GM19328 (cell line): ENCODE measurements around the gene ACTL7A.
"Not testable (repeated sequence)": the region's sequence is repeated elsewhere in the genome, so short reads cannot be mapped to it uniquely, and the experiment has no call there.

ENCODE experiments used
- ATAC-seq: cut with Tn5 transposase; IDR thresholded peaks from one replicate; pipeline ENCODE4 v1.9.1; 2021; ENCODE audit warnings: mild to moderate bottlenecking, moderate library complexity; ENCODE audit not compliant: unreplicated experiment

ACTL7A gene, protein sequence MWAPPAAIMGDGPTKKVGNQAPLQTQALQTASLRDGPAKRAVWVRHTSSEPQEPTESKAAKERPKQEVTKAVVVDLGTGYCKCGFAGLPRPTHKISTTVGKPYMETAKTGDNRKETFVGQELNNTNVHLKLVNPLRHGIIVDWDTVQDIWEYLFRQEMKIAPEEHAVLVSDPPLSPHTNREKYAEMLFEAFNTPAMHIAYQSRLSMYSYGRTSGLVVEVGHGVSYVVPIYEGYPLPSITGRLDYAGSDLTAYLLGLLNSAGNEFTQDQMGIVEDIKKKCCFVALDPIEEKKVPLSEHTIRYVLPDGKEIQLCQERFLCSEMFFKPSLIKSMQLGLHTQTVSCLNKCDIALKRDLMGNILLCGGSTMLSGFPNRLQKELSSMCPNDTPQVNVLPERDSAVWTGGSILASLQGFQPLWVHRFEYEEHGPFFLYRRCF

DNA sequence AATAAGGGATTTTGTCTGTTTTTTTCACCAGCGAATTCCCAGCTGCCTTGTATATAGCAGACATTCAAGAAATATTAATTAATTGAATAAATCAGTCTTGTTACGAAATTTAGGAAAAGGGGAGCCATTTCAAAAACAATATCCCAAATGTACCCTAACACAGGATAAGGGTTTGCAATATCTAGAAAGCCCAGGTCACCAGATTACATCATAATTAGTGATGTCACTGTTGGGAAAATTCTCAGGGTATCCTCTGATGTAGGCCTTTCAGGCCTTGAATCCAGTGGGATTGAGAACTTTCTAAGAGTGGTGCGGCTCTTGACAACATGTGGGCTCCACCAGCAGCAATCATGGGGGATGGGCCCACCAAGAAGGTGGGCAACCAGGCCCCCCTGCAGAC, at the start of gene ACTL7A:
TSS of gene ACTL7A (plus strand) at position 270 of the 400 bp plus-strand sequence. CDS start at position 327, 57 bp downstream.
- no peak for ATAC-seq

GRCh38 chr9:108812396-108813025, 49.6 kb upstream of the ACTL7A start:
- ATAC-seq, result no peak

DNA sequence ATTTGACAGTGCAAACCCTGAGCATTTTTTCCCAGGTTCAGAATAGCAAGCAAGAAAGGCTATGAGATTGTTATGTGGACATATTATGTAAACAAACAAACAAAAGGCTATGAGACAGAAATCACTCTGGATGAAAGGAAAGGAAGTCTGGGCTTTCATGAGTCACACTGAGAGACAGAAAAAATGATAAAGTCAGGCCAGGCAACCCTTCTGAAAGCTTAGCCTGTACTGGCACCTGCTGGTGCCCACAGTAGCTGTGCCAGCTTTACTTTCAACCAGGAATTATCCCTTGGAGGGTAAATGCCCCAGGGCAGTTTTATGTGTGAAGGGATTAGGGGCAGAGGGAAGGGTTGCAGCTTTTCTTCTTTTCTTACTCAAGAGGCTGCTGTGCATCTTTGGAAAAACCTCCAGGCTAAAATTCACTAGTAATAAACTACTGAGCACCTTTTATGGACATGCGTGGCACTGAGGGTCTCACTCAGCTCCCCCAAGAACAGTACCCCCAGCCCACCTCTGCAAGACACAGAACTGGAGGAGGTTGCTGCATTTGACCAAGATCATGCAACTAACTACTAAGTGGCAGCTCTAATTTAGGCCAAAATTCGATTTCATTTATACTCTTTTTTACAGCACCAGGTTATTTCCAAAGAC, 48.0 kb upstream of the ACTL7A start:
- no peak for ATAC-seq

DNA sequence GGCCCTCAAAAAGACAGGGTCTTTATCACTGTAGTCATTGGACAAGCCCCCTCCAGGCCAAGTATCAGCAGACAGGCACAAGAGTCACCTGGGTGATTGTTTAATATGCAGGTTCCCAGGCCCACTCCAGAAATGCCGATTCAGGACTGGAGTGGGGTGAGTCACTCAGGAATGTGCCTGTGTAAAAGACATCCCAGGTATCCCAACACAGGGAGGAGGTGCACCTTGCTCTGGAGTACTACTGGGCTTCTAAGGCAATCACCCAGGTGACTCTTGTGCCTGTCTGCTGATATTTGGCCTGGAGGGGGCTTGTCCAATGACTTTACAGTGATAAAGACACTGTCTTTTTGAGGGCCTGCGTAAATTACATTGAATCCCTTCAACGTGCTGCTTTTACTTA, 46.9 kb upstream of the ACTL7A start:
- ATAC-seq, result no peak

DNA sequence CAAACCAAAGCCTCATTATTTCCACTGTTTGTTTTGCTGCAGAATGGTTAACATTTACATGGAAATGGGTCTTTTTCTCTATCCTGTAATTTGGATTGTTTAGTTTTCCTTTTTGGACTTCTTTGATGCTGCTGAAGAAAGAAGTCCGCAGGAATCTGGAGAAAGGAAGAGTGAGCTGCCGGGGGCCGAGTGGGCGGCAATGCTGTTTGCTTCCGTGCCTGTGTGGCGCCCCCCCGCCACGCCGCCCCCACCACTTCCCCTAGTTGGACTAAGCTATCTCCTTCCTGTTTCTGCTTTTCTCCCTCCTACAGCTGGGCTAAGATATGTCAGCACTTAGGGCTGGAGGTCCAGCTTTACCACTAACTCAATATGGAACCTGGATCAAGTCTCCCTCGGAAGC, 46.0 kb upstream of the ACTL7A start:
- ATAC-seq, result no peak

- ATAC-seq, result no peak
Observed at GRCh38 chr9:108823829-108824228, 38.2 kb upstream of the ACTL7A start.

GRCh38 chr9:108830272-108830671, 31.8 kb upstream of the ACTL7A start:
- ATAC-seq, result no peak

- no peak for ATAC-seq
Observed at GRCh38 chr9:108831496-108832178, 30.4 kb upstream of the ACTL7A start.

- no peak for ATAC-seq
Observed at GRCh38 chr9:108832179-108832500, 29.9 kb upstream of the ACTL7A start.

GRCh38 chr9:108834959-108835665, 27.0 kb upstream of the ACTL7A start:
- ATAC-seq, result no peak

- ATAC-seq, result no peak
Observed at GRCh38 chr9:108835831-108836230, 26.2 kb upstream of the ACTL7A start.

DNA sequence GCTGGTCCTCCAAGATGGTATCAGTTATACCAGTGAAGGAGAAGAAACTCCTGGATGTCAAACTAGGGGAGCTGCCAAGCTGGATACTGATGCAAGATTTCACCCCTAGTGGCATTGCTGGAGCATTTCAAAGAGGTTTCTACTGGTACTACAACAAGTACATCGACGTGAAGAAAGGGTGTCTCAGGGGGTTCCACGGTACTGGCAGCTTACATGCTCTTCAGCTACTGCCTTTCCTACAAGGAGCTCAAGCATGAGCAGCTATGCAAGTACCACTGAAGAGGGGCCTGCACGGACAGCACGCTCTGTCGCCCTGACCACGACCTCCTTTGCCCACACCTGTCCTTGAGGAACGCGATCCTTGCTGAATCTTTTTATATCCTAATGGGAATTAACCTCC, 25.7 kb upstream of the ACTL7A start:
- no peak for ATAC-seq

GRCh38 chr9:108836781-108837180, 25.3 kb upstream of the ACTL7A start:
- no peak for ATAC-seq

- ATAC-seq, result no peak
Observed at GRCh38 chr9:108837530-108837929, 24.5 kb upstream of the ACTL7A start.

- no peak for ATAC-seq
Observed at GRCh38 chr9:108838017-108838416, 24.0 kb upstream of the ACTL7A start.

- ATAC-seq, result not testable (repeated sequence)
Observed at GRCh38 chr9:108839561-108839960, 22.5 kb upstream of the ACTL7A start.

DNA sequence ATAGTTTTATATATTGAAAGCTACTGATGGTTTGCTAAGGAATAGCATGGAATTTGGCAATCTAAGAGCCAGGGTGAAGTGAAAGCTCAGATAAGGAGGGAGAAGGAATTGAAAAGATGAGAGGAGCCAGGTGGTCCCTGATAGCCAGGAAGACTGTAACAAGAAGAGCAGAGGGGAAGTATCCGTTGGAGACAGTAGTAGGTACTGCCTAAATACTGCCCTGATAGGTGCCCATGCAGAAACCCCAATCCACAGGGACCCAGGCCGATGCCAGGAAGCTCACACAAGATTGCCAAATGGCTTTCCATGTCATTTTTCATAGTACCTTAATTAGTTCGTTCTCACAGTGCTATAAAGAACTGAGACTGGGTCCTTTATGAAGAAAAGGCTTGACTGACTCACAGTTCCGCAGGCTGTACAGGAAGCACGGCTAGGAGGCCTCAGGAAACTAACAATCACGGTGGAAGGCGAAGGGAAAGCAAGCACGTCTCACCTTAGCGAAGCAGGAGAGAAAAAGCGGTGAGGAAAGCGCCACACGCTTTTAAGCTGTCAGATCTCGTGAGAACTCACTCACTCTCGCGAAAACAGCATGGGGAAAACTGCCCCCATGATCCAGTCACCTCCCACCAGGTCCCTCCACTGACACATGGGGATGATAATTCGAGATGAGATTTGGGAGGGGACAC, 19.3 kb upstream of the ACTL7A start:
- ATAC-seq, result no peak

DNA sequence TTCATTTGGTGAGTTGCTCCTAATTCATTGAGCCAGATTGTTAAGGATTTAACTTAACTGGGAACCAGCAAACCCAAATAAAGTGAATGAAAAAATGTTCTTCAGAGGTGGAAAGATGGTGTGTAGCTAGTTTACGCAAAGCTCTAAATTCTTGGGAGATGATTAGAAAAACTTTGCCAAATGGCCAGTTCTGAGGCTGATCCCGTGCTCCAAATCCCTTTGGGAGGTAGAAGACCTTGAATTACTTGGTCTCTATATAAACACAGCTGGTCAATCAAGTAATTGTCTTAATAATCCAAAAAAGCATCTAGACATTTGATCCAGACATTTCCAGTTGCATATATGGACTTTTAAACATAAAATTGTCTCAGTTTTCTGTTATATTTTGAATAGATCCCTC, 17.7 kb upstream of the ACTL7A start:
- no peak for ATAC-seq

DNA sequence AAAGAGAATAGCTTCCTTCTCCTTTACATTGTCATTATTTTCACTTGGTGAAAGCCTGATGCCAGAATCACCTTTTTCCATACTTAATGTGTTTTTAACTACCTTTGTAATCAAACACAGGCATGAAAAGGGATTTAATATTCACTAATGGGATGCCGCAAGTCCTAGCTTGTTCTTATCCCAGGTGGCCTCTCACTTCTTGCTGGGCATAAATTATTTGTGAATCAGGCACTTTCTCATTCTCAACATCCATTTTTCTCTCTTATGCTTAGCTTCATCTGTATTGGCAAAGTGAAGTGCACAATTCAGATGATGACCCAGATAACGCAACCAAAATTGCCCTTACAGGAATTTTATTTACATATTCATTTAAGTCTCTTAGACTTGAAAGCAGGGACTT, 17.2 kb upstream of the ACTL7A start:
- ATAC-seq, result no peak

- no peak for ATAC-seq
Observed at GRCh38 chr9:108845507-108845906, 16.6 kb upstream of the ACTL7A start.
